Mesenchymal stem cell (in vitro differentiated cells and primary cell): ENCODE results near the gene DSCAML1.

Experiments used
- DNase-seq: peaks from one replicate; pipeline ENCODE4 v3.0.0-alpha.2; 2013
- H2AFZ ChIP-seq: one replicate; pipeline ENCODE4 v1.6.1; 2013; ENCODE audit warnings: low read depth, mild to moderate bottlenecking, control low read depth, inconsistent platforms, low read length, moderate library complexity
- H2AK5ac ChIP-seq: 2 replicates; pipeline ENCODE4 v1.6.1; 2013; ENCODE audit warnings: low read length, moderate library complexity, mild to moderate bottlenecking, inconsistent platforms; ENCODE audit not compliant: severe bottlenecking
- H2BK120ac ChIP-seq: one replicate; pipeline ENCODE4 v1.6.1; 2013; ENCODE audit warnings: low read depth, mild to moderate bottlenecking, inconsistent platforms, low read length, moderate library complexity
- H2BK12ac ChIP-seq, 2 experiments: one replicate each; pipeline ENCODE4 v1.6.1; 2013; ENCODE audit warnings: inconsistent platforms in 2 of 2, low read length in 2 of 2, mild to moderate bottlenecking in 2 of 2, moderate library complexity in 2 of 2, control low read depth in 1 of 2
- H2BK15ac ChIP-seq: one replicate; pipeline ENCODE4 v1.6.1; 2013; ENCODE audit warnings: mild to moderate bottlenecking, low read depth, inconsistent platforms; ENCODE audit not compliant: poor library complexity, severe bottlenecking
- H2BK5ac ChIP-seq: 2 replicates; pipeline ENCODE4 v1.6.1; 2013; ENCODE audit warnings: low read depth, mild to moderate bottlenecking, low read length, control low read depth, inconsistent platforms; ENCODE audit not compliant: poor library complexity, severe bottlenecking
- H3K14ac ChIP-seq, 2 experiments: one replicate each; pipeline ENCODE4 v1.6.1; 2013; ENCODE audit warnings: inconsistent platforms in 2 of 2, low read length in 2 of 2, control low read depth in 1 of 2, mild to moderate bottlenecking in 1 of 2, moderate library complexity in 1 of 2
- H3K18ac ChIP-seq, 2 experiments: one replicate each; pipeline ENCODE4 v1.6.1; 2013; ENCODE audit warnings: inconsistent platforms in 2 of 2, low read length in 2 of 2, control low read depth in 1 of 2, low read depth in 1 of 2, mild to moderate bottlenecking in 1 of 2
- H3K23ac ChIP-seq, 2 experiments: one replicate each; pipeline ENCODE4 v1.6.1; 2013; ENCODE audit warnings: inconsistent platforms in 2 of 2, low read length in 2 of 2, mild to moderate bottlenecking in 2 of 2, moderate library complexity in 2 of 2, control low read depth in 1 of 2
- H3K27ac ChIP-seq: 2 replicates; pipeline ENCODE4 v1.5.1; 2013; ENCODE audit warnings: mild to moderate bottlenecking, moderate library complexity, low read length, control low read depth, inconsistent platforms; ENCODE audit not compliant: poor library complexity, severe bottlenecking
- H3K27me3 ChIP-seq, 2 experiments: 2 replicates each; pipeline versions ENCODE4 v1.6.1 to v1.7.0; 2013; ENCODE audit warnings: low read length in 2 of 2, mild to moderate bottlenecking in 2 of 2, moderate library complexity in 2 of 2, control low read depth in 1 of 2, inconsistent platforms in 1 of 2; ENCODE audit not compliant: control insufficient read depth in 1 of 2, insufficient read depth in 1 of 2
- H3K36me3 ChIP-seq, 2 experiments: 2 replicates each; pipeline versions ENCODE4 v1.6.1 to v1.7.0; 2013; ENCODE audit warnings: low read length in 2 of 2, control low read depth in 1 of 2, inconsistent platforms in 1 of 2, low read depth in 1 of 2, mild to moderate bottlenecking in 1 of 2; ENCODE audit not compliant: insufficient read depth in 2 of 2, control insufficient read depth in 1 of 2
- H3K4ac ChIP-seq, 2 experiments: one replicate each; pipeline ENCODE4 v1.6.1; 2013; ENCODE audit warnings: inconsistent platforms in 2 of 2, low read length in 2 of 2, mild to moderate bottlenecking in 2 of 2, moderate library complexity in 2 of 2, control low read depth in 1 of 2, low read depth in 1 of 2
- H3K4me1 ChIP-seq: 2 replicates; pipeline ENCODE4 v1.6.1; 2013; ENCODE audit warnings: low read depth, low read length, control low read depth; ENCODE audit not compliant: control insufficient read depth, insufficient read depth
- H3K4me2 ChIP-seq: 2 replicates; pipeline ENCODE4 v1.6.1; 2013; ENCODE audit warnings: low read length, mild to moderate bottlenecking, inconsistent platforms; ENCODE audit not compliant: poor library complexity, severe bottlenecking
- H3K4me3 ChIP-seq, 2 experiments: 2 replicates each; pipeline versions ENCODE4 v1.5.1 to v1.7.0; 2013; ENCODE audit warnings: low read length in 2 of 2, mild to moderate bottlenecking in 2 of 2, control low read depth in 1 of 2, low read depth in 1 of 2; ENCODE audit not compliant: insufficient read depth in 1 of 2
- H3K79me1 ChIP-seq: replicated peaks from 2 replicates; pipeline ENCODE4 v1.6.1; 2013; ENCODE audit warnings: mild to moderate bottlenecking, control low read depth, low read length, inconsistent platforms; ENCODE audit not compliant: poor library complexity, severe bottlenecking
- H3K9ac ChIP-seq: 2 replicates; pipeline ENCODE4 v1.7.0; 2013; ENCODE audit warnings: mild to moderate bottlenecking, low read length, moderate library complexity
- H3K9me3 ChIP-seq: 2 replicates; pipeline ENCODE4 v1.7.0; 2013; ENCODE audit warnings: mild to moderate bottlenecking, low read length; ENCODE audit not compliant: control insufficient read depth
- H4K8ac ChIP-seq: one replicate; pipeline ENCODE4 v1.6.1; 2013; ENCODE audit warnings: inconsistent platforms, mild to moderate bottlenecking, low read length, moderate library complexity
- H4K91ac ChIP-seq: one replicate; pipeline ENCODE4 v1.6.1; 2013; ENCODE audit warnings: mild to moderate bottlenecking, low read length, inconsistent platforms
- WGBS: methylation state at CpG from one replicate; pipeline ENCODE4 v1.1.7; 2013; ENCODE audit warnings: mixed read lengths; 5-methylcytosine and 5-hydroxymethylcytosine counted together

Gene DSCAML1

GRCh38 chr11:117789241-117789640, 7.8 kb downstream of the DSCAML1 start:
- Histone ChIP-seq H2BK5ac (no peak overlapping the region), H2AFZ (no peak overlapping the region), H3K18ac (no peak overlapping the region), H3K4me1 (peaks cover 4% of the 10 kb centered on the region), H4K8ac (no peak overlapping the region), H2BK15ac (no peak overlapping the region), H2AK5ac (no peak overlapping the region), H3K14ac (no peak overlapping the region), H3K4me2 (no peak overlapping the region), H3K9ac (no peak overlapping the region), H2BK12ac (no peak overlapping the region), H4K91ac (no peak overlapping the region), H3K36me3 (peaks cover 0 to 4% of the 10 kb centered on the region in 2 experiments), H3K27me3 (peaks cover 66 to 95% of the 10 kb centered on the region in 2 experiments), H3K4ac (no peak overlapping the region), H3K23ac (no peak overlapping the region), H3K4me3 (no peak overlapping the region), H3K9me3 (no peaks in the 10 kb centered on the region), H3K27ac (no peak overlapping the region), H2BK120ac (no peak overlapping the region), H3K79me1 (no peaks in the 10 kb centered on the region)
- 69% methylated on average over 4 of the region's 4 CpGs for WGBS
- no peak for DNase-seq

- Histone ChIP-seq H3K9ac (no peak overlapping the region), H2BK5ac (no peak overlapping the region), H2BK15ac (no peak overlapping the region), H3K23ac (no peak overlapping the region), H4K91ac (no peak overlapping the region), H3K4me3 (no peak overlapping the region), H2BK120ac (no peak overlapping the region), H4K8ac (no peak overlapping the region), H3K27ac (no peak overlapping the region), H2BK12ac (no peak overlapping the region), H2AFZ (no peak overlapping the region), H3K4ac (no peak overlapping the region), H3K4me1 (peaks cover 4% of the 10 kb centered on the region), H3K18ac (no peak overlapping the region), H3K27me3 (peaks cover 74 to 95% of the 10 kb centered on the region in 2 experiments), H3K36me3 (no peaks in the 10 kb centered on the region), H2AK5ac (no peak overlapping the region), H3K4me2 (no peak overlapping the region), H3K14ac (no peak overlapping the region), H3K9me3 (no peaks in the 10 kb centered on the region), H3K79me1 (no peaks in the 10 kb centered on the region)
- WGBS, result 74% methylated on average over 13 of the region's 14 CpGs
- no peak for DNase-seq
These were observed 10.7 kb downstream of the DSCAML1 start for GRCh38 chr11:117786135-117786870.

GRCh38 chr11:117782101-117782500, 14.9 kb downstream of the DSCAML1 start:
- Histone ChIP-seq H4K8ac (no peak overlapping the region), H3K9me3 (no peaks in the 10 kb centered on the region), H3K4me2 (no peak overlapping the region), H2AFZ (no peak overlapping the region), H2BK12ac (no peak overlapping the region), H2BK15ac (no peak overlapping the region), H3K4ac (no peak overlapping the region), H3K27ac (no peak overlapping the region), H3K4me3 (no peak overlapping the region), H3K4me1 (peaks cover 4% of the 10 kb centered on the region), H3K18ac (no peak overlapping the region), H2BK5ac (no peak overlapping the region), H2BK120ac (no peak overlapping the region), H2AK5ac (no peak overlapping the region), H3K79me1 (no peaks in the 10 kb centered on the region), H4K91ac (no peak overlapping the region), H3K36me3 (peaks cover 0 to 16% of the 10 kb centered on the region in 2 experiments), H3K27me3 (peaks cover 66 to 89% of the 10 kb centered on the region in 2 experiments), H3K23ac (no peak overlapping the region), H3K14ac (no peak overlapping the region), H3K9ac (no peak overlapping the region)
- DNase-seq, result no peak
- WGBS, result 51% methylated on average over 11 of the region's 11 CpGs

GRCh38 chr11:117781627-117782026, 15.4 kb downstream of the DSCAML1 start:
- Histone ChIP-seq H3K14ac (no peak overlapping the region), H3K23ac (no peak overlapping the region), H4K91ac (no peak overlapping the region), H3K9ac (no peak overlapping the region), H2BK12ac (no peak overlapping the region), H4K8ac (no peak overlapping the region), H2AFZ (no peak overlapping the region), H3K27ac (no peak overlapping the region), H2AK5ac (no peak overlapping the region), H2BK120ac (no peak overlapping the region), H3K79me1 (no peaks in the 10 kb centered on the region), H3K9me3 (no peaks in the 10 kb centered on the region), H3K27me3 (peaks cover 66 to 89% of the 10 kb centered on the region in 2 experiments), H2BK5ac (no peak overlapping the region), H3K36me3 (peaks cover 0 to 20% of the 10 kb centered on the region in 2 experiments), H3K4me1 (peaks cover under 1% of the 10 kb centered on the region), H3K4ac (no peak overlapping the region), H3K4me2 (no peak overlapping the region), H2BK15ac (no peak overlapping the region), H3K18ac (no peak overlapping the region), H3K4me3 (no peak overlapping the region)
- no peak for DNase-seq
- WGBS, result 71% methylated on average over 4 of the region's 4 CpGs
